Bronchial epithelial cell (primary cell): ENCODE data around the gene TRIM38. TPM values are rescaled to one million over a fixed set of nuclear protein-coding genes. Genes with fewer than 3 reads are reported as not detected.
"Not testable (repeated sequence)": the region's sequence is repeated elsewhere in the genome, so short reads cannot be mapped to it uniquely, and the experiment has no call there.

ENCODE experiments used
- DNase-seq: peaks from one replicate; pipeline ENCODE4 v3.0.0-alpha.2; 2010; ENCODE audit warnings: low read depth
- FAIRE-seq: peaks from 2 replicates; lab custom pipeline; 2011; peaks lifted over from hg19 to GRCh38; lab: Jason Lieb, UNC
- H3K27me3 ChIP-seq: 2 replicates; pipeline ENCODE4 v1.5.1; 2011; ENCODE audit warnings: low read length; ENCODE audit not compliant: control insufficient read depth, insufficient read depth
- H3K36me3 ChIP-seq: 2 replicates; pipeline ENCODE4 v1.5.1; 2011; ENCODE audit warnings: low read length; ENCODE audit not compliant: control insufficient read depth, insufficient read depth
- H3K4me3 ChIP-seq: 2 replicates; pipeline ENCODE4 v1.5.1; 2011; ENCODE audit warnings: mild to moderate bottlenecking, low read depth, low read length, control low read depth
- CTCF ChIP-seq: IDR thresholded peaks from 2 replicates; pipeline ENCODE4 v1.5.1; 2011; ENCODE audit warnings: mild to moderate bottlenecking, moderate library complexity, low read length, control low read depth, inconsistent platforms; ENCODE audit not compliant: insufficient read depth, severe bottlenecking
- total RNA-seq: library from RNA; depleted of rRNA; stranded (reverse); fragments of >200 nt; gene quantifications from 2 replicates; pipeline ENCODE4 v1.2.1, GENCODE V29; 2014

TRIM38 gene
- total RNA-seq, 1 donor from 2014 or later: 2.9 TPM

GRCh38 chr6:25928562-25929324 lies 33.9 kb upstream of the TRIM38 start:
- no peaks in the 10 kb centered on the region for H3K36me3 ChIP-seq
- no peak for TF ChIP-seq CTCF
- no peak overlapping the region for H3K4me3 ChIP-seq
- DNase-seq (no peak), FAIRE-seq (no peak)
- no peaks in the 10 kb centered on the region for H3K27me3 ChIP-seq

GRCh38 chr6:25929785-25930184 lies 32.8 kb upstream of the TRIM38 start:
- H3K4me3 ChIP-seq, FAIRE-seq, H3K36me3 ChIP-seq, DNase-seq, H3K27me3 ChIP-seq: not testable (repeated sequence)

GRCh38 chr6:25930532-25931410 lies 31.8 kb upstream of the TRIM38 start, which contains the start of gene SLC17A2:
SLC17A2 (minus strand) TSS chr6:25930691; CDS start chr6:25925796, 4,895 bp downstream.
- no peak for TF ChIP-seq CTCF
- FAIRE-seq (no peak), DNase-seq (no peak)
- H3K4me3 ChIP-seq: no peak within 1 kb of the TSS
- no peaks in the 10 kb centered on the region for H3K36me3 ChIP-seq
- H3K27me3 ChIP-seq: no peaks in the 10 kb centered on the region

GRCh38 chr6:25931411-25931709 lies 31.2 kb upstream of the TRIM38 start:
- TF ChIP-seq CTCF: no peak
- H3K27me3 ChIP-seq: no peaks in the 10 kb centered on the region
- DNase-seq (no peak), FAIRE-seq (no peak)
- H3K4me3 ChIP-seq: no peak overlapping the region
- no peaks in the 10 kb centered on the region for H3K36me3 ChIP-seq

GRCh38 chr6:25934156-25934555 lies 28.4 kb upstream of the TRIM38 start:
- Histone ChIP-seq H3K27me3 (peaks cover 1% of the 10 kb centered on the region), H3K36me3 (no peaks in the 10 kb centered on the region), H3K4me3 (no peak overlapping the region)
- no peak for TF ChIP-seq CTCF
- DNase-seq (no peak), FAIRE-seq (no peak)

GRCh38 chr6:25934735-25935313 lies 27.8 kb upstream of the TRIM38 start:
- FAIRE-seq (no peak), DNase-seq (peak; percentile 13)
- TF ChIP-seq CTCF: no peak

More at GRCh38 chr6:25934735-25935313, 27.8 kb upstream of the TRIM38 start:
- H3K4me3 ChIP-seq: no peak overlapping the region
- peaks cover 1% of the 10 kb centered on the region for H3K27me3 ChIP-seq
- H3K36me3 ChIP-seq: no peaks in the 10 kb centered on the region
